Breast epithelium (tissue), 3 donors: ENCODE results near the gene SHC3.

Experiments
- CTCF ChIP-seq, 3 donors: fragments of 450-650 bp; IDR thresholded peaks; one replicate each; pipeline ENCODE4 v1.5.1; 2016 to 2017; ENCODE audit warnings: antibody characterized with exemption in 3 of 3, mild to moderate bottlenecking in 3 of 3, moderate library complexity in 3 of 3
- POLR2A ChIP-seq: fragments of 450-650 bp; IDR thresholded peaks from one replicate; pipeline ENCODE4 v1.6.1; 2016; ENCODE audit warnings: antibody characterized with exemption, mild to moderate bottlenecking, moderate library complexity

GRCh38 chr9:89025553-89025952, 153.1 kb downstream of the SHC3 start:
- TF ChIP-seq CTCF (IDR thresholded peaks at IDR 0.05) (no peak), POLR2A (no peak)
